Stimulated activated naive B cell treated with anti-CD40 and anti-IgM and Interleukin-4, amounts not matched to agents 10 μg/mL and 1 μg/mL and 100 μg/mL, for 72 hours (primary cell): ENCODE results near the gene TXNRD2.

Experiments used
- ATAC-seq, 2 donors: fragments of 150-1000 bp; cut with Tn5 transposase; replicated peaks; 2 replicates each; pipeline ENCODE4 v1.10.0; 2021; ENCODE audit warnings: moderate library complexity in 1 of 2
- DNase-seq: peaks from one replicate; pipeline ENCODE4 v3.0.0; 2021
- H3K27ac Mint-ChIP-seq: one replicate; pipeline ENCODE4 v1.8.0; 2022; ENCODE audit warnings: mild to moderate bottlenecking, mixed read lengths
- H3K27me3 Mint-ChIP-seq, 2 donors: one replicate each; pipeline ENCODE4 v1.8.0; 2022; ENCODE audit warnings: mixed read lengths in 2 of 2
- H3K36me3 Mint-ChIP-seq, 2 donors: one replicate each; pipeline ENCODE4 v1.8.0; 2022; ENCODE audit warnings: mixed read lengths in 2 of 2, mild to moderate bottlenecking in 1 of 2
- H3K4me1 Mint-ChIP-seq, 2 donors: one replicate each; pipeline ENCODE4 v1.8.0; 2022; ENCODE audit warnings: mixed read lengths in 2 of 2, mild to moderate bottlenecking in 1 of 2
- H3K4me3 Mint-ChIP-seq, 2 donors: one replicate each; pipeline ENCODE4 v1.8.0; 2022; ENCODE audit warnings: mild to moderate bottlenecking in 2 of 2, mixed read lengths in 2 of 2, moderate library complexity in 1 of 2
- H3K9me3 Mint-ChIP-seq, 2 donors: one replicate each; pipeline ENCODE4 v1.8.0; 2022; ENCODE audit warnings: mixed read lengths in 2 of 2, mild to moderate bottlenecking in 1 of 2

TXNRD2 gene

GRCh38 chr22:19876941-19877625, 64.5 kb downstream of the TXNRD2 start:
- Mint-ChIP-seq H3K27ac (no peak overlapping the region), H3K9me3 (no peaks in the 10 kb centered on the region), H3K36me3 (peaks cover 0 to 5% of the 10 kb centered on the region in 2 donors)

GRCh38 chr22:19876314-19876940, 65.2 kb downstream of the TXNRD2 start:
- DNase-seq (no peak), ATAC-seq (no peak)
- Mint-ChIP-seq H3K36me3 (peaks cover 0 to 5% of the 10 kb centered on the region in 2 donors), H3K27ac (no peak overlapping the region), H3K4me1 (no peaks in the 10 kb centered on the region), H3K4me3 (no peak overlapping the region), H3K27me3 (no peaks in the 10 kb centered on the region), H3K9me3 (no peaks in the 10 kb centered on the region)

More at GRCh38 chr22:19876941-19877625, 64.5 kb downstream of the TXNRD2 start:
- Mint-ChIP-seq H3K4me3 (no peak overlapping the region), H3K4me1 (no peaks in the 10 kb centered on the region), H3K27me3 (no peaks in the 10 kb centered on the region)
- ATAC-seq (no peak), DNase-seq (no peak)

DNA sequence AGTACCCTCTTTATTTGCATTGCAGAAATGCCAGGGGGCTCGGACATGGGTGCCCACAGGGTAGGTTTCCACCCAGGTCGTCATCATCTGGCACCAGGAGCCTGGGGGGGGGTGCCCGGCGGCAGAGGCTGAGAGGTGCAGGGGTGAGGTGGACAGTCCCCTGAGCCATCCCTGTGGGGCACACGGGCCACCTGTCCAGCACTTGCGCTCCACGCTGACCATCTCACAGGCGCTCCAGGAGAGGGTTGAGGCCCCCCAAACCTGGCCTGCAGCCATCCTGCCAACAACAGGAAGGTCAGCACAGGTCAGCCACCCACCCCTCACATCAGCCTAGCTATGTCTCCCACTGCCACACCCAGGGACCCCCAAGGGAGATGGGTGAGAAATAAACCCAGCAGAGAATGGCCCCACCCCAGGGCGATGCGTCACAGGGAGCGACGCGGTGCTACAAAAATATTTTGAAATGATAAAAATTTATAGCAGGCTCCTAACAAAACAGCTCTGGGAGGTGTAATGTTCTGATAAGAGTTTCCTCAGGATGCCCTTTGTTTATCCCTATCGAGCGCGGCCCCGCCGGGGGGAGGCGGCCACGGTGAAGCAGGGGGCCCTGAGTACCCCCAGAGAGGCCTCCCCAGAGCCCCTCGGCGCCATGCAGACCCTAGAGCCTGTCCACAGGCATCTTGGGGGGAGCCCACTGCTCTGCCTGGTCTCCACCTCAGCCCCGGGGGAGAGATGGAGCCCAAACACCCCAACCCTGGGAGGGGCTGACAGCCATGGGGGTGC, 65.9 kb downstream of the TXNRD2 start:
- peaks cover 0 to 5% of the 10 kb centered on the region in 2 donors for H3K36me3 Mint-ChIP-seq
- H3K27me3 Mint-ChIP-seq, result no peaks in the 10 kb centered on the region
- no peak for ATAC-seq

GRCh38 chr22:19875061-19875530, 66.5 kb downstream of the TXNRD2 start:
- ATAC-seq, result no peak
- no peak overlapping the region for H3K4me3 Mint-ChIP-seq
- H3K4me1 Mint-ChIP-seq, result no peaks in the 10 kb centered on the region
- H3K9me3 Mint-ChIP-seq, result no peaks in the 10 kb centered on the region
- no peaks in the 10 kb centered on the region for H3K27me3 Mint-ChIP-seq
- peaks cover 0 to 5% of the 10 kb centered on the region in 2 donors for H3K36me3 Mint-ChIP-seq
- no peak overlapping the region for H3K27ac Mint-ChIP-seq
- no peak for DNase-seq

More for the DNA sequence above, 65.9 kb downstream of the TXNRD2 start:
- Mint-ChIP-seq H3K4me1 (no peaks in the 10 kb centered on the region), H3K4me3 (no peak overlapping the region), H3K9me3 (no peaks in the 10 kb centered on the region), H3K27ac (no peak overlapping the region)
- DNase-seq, result no peak

GRCh38 chr22:19874307-19875060, 67.1 kb downstream of the TXNRD2 start:
- ATAC-seq, result no peak
- DNase-seq, result no peak
- Mint-ChIP-seq H3K27ac (no peak overlapping the region), H3K4me3 (no peak overlapping the region), H3K4me1 (no peaks in the 10 kb centered on the region), H3K9me3 (no peaks in the 10 kb centered on the region), H3K36me3 (peaks cover 0 to 5% of the 10 kb centered on the region in 2 donors), H3K27me3 (no peaks in the 10 kb centered on the region)

GRCh38 chr22:19873960-19874306, 67.7 kb downstream of the TXNRD2 start:
- Mint-ChIP-seq H3K9me3 (no peaks in the 10 kb centered on the region), H3K27me3 (no peaks in the 10 kb centered on the region), H3K4me3 (no peak overlapping the region), H3K27ac (no peak overlapping the region), H3K36me3 (peaks cover 0 to 5% of the 10 kb centered on the region in 2 donors), H3K4me1 (no peaks in the 10 kb centered on the region)
- no peak for ATAC-seq
- no peak for DNase-seq

GRCh38 chr22:19873138-19873959, 68.3 kb downstream of the TXNRD2 start:
- Mint-ChIP-seq H3K4me3 (no peak overlapping the region), H3K4me1 (no peaks in the 10 kb centered on the region), H3K9me3 (no peaks in the 10 kb centered on the region), H3K36me3 (peaks cover 0 to 3% of the 10 kb centered on the region in 2 donors), H3K27ac (no peak overlapping the region), H3K27me3 (no peaks in the 10 kb centered on the region)
- DNase-seq (no peak), ATAC-seq (no peak)

DNA sequence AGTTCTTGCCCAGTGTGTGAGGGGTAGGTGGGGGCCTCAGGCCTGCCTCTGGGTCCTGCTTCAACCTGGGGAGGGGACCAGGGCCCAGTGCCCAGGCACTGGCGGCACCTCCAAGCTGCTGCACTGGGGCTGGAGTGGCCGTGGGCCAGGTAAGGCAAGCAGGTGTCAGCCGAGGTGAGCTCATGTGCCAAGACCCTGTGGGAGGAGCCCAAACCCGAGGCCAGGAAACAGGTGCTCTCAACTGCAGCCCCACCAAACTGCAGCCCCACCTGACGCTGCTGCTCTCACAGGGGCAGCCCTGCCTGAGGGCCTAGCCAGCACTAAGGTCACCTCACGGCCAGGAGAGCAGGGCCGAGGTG, 68.9 kb downstream of the TXNRD2 start:
- Mint-ChIP-seq H3K36me3 (no peaks in the 10 kb centered on the region), H3K9me3 (no peaks in the 10 kb centered on the region), H3K4me3 (no peak overlapping the region), H3K4me1 (no peaks in the 10 kb centered on the region), H3K27ac (no peak overlapping the region), H3K27me3 (no peaks in the 10 kb centered on the region)
- no peak for ATAC-seq
- no peak for DNase-seq

GRCh38 chr22:19871845-19872778, 69.5 kb downstream of the TXNRD2 start:
- Mint-ChIP-seq H3K27ac (no peak overlapping the region), H3K4me3 (no peak overlapping the region), H3K9me3 (no peaks in the 10 kb centered on the region), H3K27me3 (no peaks in the 10 kb centered on the region), H3K36me3 (no peaks in the 10 kb centered on the region), H3K4me1 (no peaks in the 10 kb centered on the region)
- ATAC-seq (no peak), DNase-seq (no peak)

GRCh38 chr22:19871023-19871844, 70.4 kb downstream of the TXNRD2 start:
- DNase-seq (no peak), ATAC-seq (no peak)
- no peaks in the 10 kb centered on the region for H3K36me3 Mint-ChIP-seq
- H3K4me3 Mint-ChIP-seq, result no peak overlapping the region
- H3K27me3 Mint-ChIP-seq, result no peaks in the 10 kb centered on the region
- no peaks in the 10 kb centered on the region for H3K4me1 Mint-ChIP-seq
- no peak overlapping the region for H3K27ac Mint-ChIP-seq
- H3K9me3 Mint-ChIP-seq, result no peaks in the 10 kb centered on the region

DNA sequence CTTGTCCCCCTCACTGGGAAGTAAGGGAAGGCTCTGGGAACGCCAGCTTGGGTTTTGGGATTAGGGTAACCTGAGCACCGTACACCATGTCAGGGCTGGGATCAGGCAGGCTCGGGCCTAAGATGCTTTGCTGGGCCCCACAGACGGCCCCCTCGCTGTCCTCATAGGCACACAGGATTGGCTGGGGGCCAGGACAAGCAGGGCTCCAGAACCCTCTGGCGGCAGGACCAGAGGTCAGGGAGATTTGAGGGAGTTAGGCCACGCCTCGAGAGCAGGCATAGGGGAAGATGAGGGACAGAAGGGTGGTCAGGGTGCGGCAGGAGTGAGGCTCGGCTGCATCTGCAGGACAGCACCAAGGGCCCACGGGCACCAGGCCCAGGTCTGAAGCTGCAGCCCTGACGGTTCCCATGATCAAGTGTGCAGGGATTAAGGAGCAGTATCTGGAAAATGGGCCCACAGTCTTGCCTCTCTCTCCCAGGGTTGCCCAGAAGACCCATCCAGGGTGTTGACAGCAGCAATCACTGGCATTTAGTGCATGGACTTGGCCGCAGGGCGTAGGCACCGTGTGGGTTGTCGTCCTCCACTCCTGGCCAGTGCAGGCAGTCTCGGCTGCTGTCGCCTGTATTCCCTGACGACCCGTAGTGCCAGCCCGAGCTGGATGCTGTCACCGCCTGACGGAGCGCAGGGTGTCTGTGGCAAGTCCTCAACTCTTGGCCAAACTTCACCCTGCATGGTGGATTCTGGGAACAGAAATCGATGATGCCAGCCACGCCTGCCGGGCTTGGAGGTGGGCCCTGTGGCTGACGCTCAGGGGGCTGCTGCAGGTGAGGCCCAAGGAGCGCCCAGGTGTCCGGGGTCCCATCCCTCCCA, 71.2 kb downstream of the TXNRD2 start:
- ATAC-seq (no peak), DNase-seq (no peak)
- no peak overlapping the region for H3K4me3 Mint-ChIP-seq
- H3K4me1 Mint-ChIP-seq, result no peaks in the 10 kb centered on the region
- no peaks in the 10 kb centered on the region for H3K9me3 Mint-ChIP-seq
- H3K36me3 Mint-ChIP-seq, result no peaks in the 10 kb centered on the region
- H3K27ac Mint-ChIP-seq, result no peak overlapping the region
- H3K27me3 Mint-ChIP-seq, result no peaks in the 10 kb centered on the region
